Skeletal muscle satellite cell (primary cell): ENCODE data around the gene FARP1.

Experiments
- small RNA-seq: library from RNA; depleted of rRNA; stranded (forward); fragments of <200 nt; gene quantifications from one replicate; pipeline ENCODE3, GENCODE V24; 2012

Gene FARP1

Small RNA genes lying within 50 kb of the gene (small RNA-seq; reads per million reads assigned to genes)
- 0.21 reads per million for gene MIR3170
